ENCODE results near the gene TPPP.
"Not testable (repeated sequence)": the region's sequence is repeated elsewhere in the genome, so short reads cannot be mapped to it uniquely, and the experiment has no call there.

GRCh38 chr5:680836-681235 is 12.3 kb downstream of the TPPP start:
- TF ChIP-seq UBTF (CRISPR knock-in tag; IDR thresholded peaks at IDR 0.05); ZFP91 (CRISPR knock-in tag; IDR thresholded peaks at IDR 0.05; ENCODE audit: borderline replicate concordance); ZNF768 (CRISPR knock-in tag; IDR thresholded peaks at IDR 0.05); ZNF232 (CRISPR knock-in tag; IDR thresholded peaks at IDR 0.05; ENCODE audit: borderline replicate concordance); CTCF (CRISPR knock-in tag; IDR thresholded peaks at IDR 0.05); U2AF2 (IDR thresholded peaks at IDR 0.05; ENCODE audit: low read depth, low read length): not testable (repeated sequence)

Data from HepG2 (cell line).